NCI-H2107 treated with DMSO at 0.1 percent for 48 hours (cell line): ENCODE data around the gene CAV3.
"Not testable (repeated sequence)": the region's sequence is repeated elsewhere in the genome, so short reads cannot be mapped to it uniquely, and the experiment has no call there.

ENCODE experiments used
- DNase-seq: peaks from one replicate; lab custom pipeline; 2025; ENCODE audit not compliant: unreplicated experiment; lab: John Stamatoyannopoulos, UW

The CAV3 gene

GRCh38 chr3:8733332-8734094 lies at the start of gene CAV3:
CAV3 (plus strand) TSS chr3:8733802; CDS start chr3:8733877, 75 bp downstream.
- DNase-seq, result no peak

DNA sequence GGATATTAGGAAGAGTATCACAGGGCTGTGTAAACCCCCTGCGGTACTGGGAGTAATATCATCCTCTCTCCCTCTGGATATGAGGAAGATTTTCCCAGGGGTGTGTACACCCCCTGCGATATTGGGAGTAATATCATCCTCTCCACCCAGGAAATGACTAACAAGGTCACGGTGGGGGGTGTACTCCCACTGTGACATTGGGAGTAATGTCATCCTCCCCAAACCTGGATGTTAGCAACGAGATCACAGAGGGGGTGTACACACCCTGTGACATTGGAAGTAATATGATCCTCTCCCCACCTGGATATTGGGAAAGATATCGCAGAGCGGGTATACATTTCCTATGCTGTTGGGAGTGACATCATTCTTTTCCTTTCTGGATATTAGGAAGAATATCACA lies 48.6 kb upstream of the CAV3 start:
- not testable (repeated sequence) for DNase-seq

- DNase-seq, result not testable (repeated sequence)
These were observed 42.3 kb upstream of the CAV3 start for GRCh38 chr3:8691295-8691694.

DNA sequence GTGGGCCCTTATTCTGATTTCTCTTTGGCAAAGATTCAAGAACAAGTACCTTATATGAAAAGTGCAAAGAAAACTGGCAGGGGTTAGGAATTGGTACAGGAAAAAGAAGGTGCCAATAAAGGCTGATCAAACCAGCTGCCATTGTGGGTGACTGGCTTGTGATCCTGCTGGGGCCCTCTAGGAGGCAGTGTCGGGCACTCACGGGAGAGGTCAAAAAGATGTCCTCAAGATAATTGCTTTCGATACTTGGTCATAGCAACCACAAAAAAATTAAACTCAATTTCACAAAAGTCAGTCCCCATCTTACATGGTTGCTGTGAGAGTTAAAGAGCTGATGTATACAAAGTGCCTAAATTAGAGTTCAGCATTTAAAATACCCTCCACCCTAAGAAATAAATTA lies 31.0 kb upstream of the CAV3 start:
- no peak for DNase-seq

- DNase-seq, result no peak
These were observed 28.0 kb upstream of the CAV3 start for GRCh38 chr3:8705575-8705974.

DNA sequence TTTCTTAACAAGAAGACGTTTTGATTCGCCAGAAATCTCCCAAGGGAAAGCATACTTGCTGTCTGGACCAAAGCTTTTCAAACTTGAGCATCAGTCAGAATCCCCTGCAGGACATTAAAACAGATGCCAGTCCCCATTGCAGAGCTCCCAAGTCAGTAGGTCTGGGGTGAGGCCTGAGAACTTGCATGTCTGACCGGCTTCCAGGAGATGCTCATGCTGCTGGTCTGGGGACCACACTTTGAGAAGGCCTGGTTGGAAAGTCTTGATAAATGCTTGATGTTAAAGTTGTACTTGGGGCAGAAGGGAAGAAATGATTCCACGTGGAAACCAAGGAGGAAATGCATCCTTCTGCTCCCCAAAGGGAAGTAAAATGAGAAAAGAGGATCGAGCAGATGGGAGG lies 24.3 kb upstream of the CAV3 start:
- no peak for DNase-seq

GRCh38 chr3:8709801-8710507 lies 23.6 kb upstream of the CAV3 start:
- DNase-seq, result no peak

- DNase-seq, result no peak
These were observed 21.3 kb upstream of the CAV3 start for GRCh38 chr3:8712045-8712907.

DNA sequence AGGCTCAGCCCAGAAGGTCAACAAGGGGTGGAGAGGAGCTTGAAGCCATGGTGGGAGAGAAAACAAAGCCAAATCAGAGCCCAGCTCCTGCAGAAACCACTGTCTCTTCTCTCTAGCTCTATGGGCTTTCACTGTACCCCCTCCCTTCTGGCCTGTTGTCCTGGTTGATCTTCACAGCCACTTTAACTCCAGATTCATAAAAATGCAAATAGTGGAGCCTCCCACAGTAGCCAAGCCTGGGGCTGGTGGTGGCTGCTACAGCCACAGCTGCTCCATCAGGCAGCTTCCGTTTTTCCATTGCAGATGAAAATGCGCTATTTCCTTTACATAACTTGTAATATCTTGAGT lies 20.7 kb upstream of the CAV3 start:
- no peak for DNase-seq

GRCh38 chr3:8713901-8714759 lies 19.5 kb upstream of the CAV3 start:
- DNase-seq, result no peak

- not testable (repeated sequence) for DNase-seq
These were observed 17.8 kb upstream of the CAV3 start for GRCh38 chr3:8715757-8716156.

DNA sequence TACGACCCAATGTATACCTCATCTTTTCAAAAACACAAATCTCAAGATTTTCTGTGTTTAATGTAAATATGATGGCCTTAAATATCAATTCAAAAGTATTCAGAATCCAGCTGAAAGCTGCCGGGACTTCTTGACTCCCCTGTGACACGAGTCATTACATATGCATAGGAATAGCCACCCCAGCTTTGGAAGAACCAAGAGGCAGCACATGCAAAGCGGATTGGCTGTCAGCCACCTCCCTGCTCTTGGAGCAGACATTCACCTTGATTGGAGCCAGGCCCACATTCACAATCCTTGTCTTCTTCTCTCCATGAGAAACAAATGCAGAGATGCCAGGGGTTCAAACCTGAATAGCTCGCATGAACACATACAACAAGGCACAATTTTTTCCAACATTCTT lies 10.8 kb upstream of the CAV3 start:
- DNase-seq, result no peak

- no peak for DNase-seq
These were observed 10.0 kb upstream of the CAV3 start for GRCh38 chr3:8723612-8724011.

GRCh38 chr3:8724108-8724752 lies 9.4 kb upstream of the CAV3 start:
- DNase-seq, result no peak

DNA sequence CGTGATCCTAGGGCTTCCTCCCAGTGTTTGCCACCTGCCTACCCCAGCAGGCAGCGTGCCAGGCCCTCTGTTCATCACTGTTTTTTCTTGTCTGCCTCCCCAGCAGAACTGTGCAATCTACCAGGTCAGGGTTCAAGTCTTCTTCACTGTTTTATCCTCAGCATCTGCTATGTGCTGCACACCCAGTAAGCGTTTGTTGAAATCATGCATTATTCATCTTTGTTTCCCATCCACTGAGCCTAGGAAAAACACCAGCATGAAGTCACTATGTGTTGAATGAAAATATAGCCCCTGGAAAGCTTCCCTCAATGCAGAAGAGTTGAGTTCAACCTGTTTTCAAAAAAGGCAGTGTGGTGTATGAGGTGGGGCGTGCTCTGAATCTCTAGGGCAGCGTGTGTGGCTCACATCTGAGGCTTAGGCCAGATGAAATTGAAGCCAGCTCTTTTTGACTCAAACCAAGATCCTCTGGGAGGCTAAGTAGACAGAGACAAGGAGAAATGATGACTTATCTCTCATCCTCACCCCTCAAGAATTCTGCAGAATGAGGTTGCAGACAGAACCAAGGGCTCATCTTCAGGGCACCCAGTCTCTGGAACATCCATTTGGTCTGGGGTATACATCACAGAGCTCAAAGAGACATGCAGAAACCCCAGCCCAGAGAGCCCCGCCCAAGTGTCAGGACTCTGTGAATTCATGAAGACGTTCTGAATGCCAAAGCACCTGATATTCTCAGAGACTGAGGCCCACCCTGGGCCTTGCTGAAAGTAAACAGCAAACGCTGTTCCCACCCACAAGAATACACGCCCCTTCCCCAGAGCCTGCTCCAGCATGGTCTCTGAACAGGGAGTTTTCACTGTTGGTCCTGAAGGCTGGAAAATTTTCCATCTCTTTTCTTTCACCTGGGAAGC lies 5.7 kb upstream of the CAV3 start:
- DNase-seq, result no peak

GRCh38 chr3:8729479-8729878 lies 4.1 kb upstream of the CAV3 start:
- no peak for DNase-seq

- DNase-seq, result no peak
These were observed 2.9 kb upstream of the CAV3 start for GRCh38 chr3:8730656-8731055.

- DNase-seq, result no peak
These were observed 1.2 kb upstream of the CAV3 start for GRCh38 chr3:8732413-8732812.

DNA sequence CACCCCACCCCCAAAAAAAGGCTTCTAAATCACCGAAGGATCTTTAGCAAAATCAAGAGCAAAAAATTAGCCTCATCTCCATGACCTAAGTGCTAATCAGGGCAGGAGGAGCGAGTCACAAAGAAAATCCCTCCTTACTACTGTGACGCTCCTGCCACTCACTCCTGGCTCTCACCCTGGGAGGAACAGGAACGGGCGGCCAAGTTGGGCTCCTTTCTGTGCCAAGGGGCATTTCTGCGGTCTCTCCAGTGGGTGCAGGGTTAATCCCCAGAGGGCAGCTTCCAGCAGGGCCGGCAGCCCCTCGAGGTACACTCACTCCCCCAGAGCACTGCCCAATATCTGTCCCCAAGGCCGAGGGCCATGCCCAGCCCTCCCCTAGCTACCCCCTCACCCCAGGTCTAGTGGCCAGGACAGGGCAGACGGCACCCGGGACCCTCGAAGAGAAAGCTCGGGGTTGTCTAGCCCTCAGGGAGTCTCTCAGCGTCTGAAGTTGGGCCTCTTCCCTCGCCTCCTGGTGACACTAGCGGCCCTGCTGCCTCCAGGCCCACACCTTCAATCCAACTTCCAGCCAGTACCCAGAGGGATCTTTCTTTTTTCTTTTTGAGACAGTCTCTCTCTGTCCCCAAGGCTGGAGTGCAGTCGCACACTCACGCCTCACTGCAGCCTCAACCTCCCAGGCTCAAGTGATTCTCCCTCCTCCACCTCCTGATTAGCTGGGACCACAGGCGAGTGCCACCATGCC lies 706 bp downstream of the CAV3 start:
- DNase-seq, result no peak
